NCI-H226 (cell line): ENCODE measurements around the gene RNFT2.

ENCODE experiments used
- DNase-seq: peaks from one replicate; pipeline ENCODE4 v3.0.0-alpha.2; 2015

Gene RNFT2, protein sequence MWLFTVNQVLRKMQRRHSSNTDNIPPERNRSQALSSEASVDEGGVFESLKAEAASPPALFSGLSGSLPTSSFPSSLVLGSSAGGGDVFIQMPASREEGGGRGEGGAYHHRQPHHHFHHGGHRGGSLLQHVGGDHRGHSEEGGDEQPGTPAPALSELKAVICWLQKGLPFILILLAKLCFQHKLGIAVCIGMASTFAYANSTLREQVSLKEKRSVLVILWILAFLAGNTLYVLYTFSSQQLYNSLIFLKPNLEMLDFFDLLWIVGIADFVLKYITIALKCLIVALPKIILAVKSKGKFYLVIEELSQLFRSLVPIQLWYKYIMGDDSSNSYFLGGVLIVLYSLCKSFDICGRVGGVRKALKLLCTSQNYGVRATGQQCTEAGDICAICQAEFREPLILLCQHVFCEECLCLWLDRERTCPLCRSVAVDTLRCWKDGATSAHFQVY

DNA sequence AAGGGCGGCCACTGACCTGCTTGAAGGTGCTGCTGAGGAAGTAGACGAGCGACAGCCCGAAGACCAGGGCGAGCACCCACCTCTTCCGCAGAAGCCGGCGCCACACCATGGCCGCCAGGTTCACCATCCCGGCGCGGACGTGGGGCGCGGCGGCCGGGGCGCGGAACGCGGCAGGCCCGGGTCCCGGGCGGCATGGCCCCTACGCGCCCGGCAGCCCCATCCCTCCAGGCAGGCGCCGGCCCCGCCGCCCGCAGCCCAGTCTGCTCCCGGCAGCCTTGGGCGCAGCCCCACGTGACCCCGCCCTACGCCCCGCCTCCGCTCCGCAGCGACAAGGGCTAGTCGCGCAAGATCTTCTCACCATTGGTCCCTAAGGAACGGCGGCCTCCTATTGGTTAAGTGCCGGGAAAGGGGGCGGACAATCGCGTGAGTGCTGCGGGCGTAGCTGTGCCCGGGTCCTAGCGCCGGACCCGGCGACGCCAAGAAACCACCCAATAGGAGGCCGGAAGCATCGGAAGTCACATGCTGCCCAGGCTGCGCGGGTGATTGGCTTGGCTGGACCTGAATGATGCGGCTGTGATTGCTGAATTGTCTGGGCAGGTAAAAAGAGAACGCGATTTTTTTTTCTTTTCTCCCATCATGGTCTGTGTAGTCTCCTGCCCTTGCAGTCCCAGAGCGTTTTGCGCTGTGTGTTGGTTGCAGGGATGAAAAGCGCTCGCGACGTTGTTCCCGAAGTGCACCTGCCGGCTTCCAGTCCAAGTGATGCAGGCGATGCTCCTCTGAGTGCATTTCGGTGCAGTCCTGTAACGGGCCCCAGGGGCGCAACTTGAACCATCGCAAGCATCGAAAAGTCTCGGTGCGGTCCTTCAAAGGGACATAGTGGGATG is at the start of gene RNFT2, which contains the start of gene SPRING1:
Gene RNFT2 (plus strand): TSS at position 542 of the 884 bp plus-strand sequence. CDS start 2,183 bp downstream, outside the sequence.
Gene SPRING1 (minus strand): TSS at position 296 of the 884 bp plus-strand sequence. CDS start 169 bp downstream, at position 127.
- peak; percentile 99 for DNase-seq

DNA sequence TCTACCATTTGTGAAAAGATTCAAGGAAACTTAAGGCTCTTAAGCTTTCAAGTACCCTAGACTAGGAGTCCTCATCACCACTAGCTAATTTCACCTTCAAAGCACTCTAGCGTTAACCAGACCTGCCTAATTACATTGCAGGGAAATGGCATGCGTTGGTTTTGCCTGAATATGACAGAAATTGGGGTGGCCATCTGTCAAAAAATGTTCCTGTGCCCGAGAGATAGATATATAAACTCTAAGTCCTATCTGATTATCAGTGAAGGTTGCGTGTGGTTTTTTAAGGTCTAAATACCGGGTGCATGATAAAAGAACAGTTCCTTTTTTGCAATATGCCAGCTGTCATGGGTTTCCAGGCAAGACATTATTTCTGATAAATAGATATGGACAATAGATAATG is 48.6 kb upstream of the RNFT2 start:
- no peak for DNase-seq

DNA sequence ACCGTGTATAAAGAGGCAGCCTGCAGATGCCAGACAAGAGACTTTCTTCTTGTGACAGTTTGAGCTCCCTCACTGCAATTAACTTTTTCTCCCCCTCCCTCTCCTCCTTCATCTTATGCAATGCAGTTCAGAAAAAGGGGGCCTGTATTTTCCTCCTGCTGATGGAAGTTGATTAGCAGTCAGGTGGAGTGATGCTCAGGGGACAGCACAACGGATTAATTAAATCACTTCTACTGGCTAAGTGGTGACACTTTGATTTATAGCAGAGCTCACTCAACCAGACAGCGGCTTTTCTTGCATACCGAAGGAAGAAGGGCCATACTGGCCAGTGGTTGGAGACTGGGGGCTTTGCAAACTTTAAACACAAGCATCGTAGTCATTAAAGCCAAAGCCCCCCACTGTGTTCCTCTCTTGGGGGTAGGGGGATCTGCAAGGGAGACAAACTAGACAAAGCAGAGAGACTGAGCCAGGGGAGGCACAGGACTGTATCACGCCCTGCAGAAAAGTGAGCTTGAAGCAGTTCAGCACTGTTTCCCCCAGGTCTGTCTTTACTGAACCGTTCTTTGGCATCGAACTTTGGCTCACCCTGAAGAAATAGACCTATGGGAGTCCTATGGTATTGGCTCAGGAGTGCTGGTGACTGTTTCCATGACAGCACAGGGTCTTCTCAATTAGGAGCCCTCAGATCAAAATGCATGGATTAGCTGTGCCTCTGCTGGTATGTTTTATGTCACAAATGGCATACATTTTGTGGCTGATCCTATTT is 48.0 kb upstream of the RNFT2 start:
- no peak for DNase-seq

DNA sequence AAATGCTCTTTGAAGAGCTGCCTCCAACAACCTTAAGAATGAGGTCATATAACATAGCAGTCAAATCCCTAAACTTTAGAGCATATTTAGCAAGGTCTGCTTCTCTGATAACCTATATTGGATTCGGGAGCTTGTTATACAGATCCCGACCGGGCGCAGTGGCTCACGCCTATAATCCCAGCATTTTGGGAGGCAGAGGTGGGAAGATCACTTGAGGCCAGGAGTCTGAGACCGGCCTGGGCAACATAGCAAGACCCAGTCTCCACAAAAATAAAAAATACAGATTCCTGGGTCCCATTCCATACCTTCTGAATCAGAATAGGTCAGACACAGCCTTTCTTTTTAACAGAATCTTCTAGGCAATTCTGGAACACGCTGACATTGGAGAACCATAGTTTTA is 46.9 kb upstream of the RNFT2 start:
- DNase-seq = no peak

DNA sequence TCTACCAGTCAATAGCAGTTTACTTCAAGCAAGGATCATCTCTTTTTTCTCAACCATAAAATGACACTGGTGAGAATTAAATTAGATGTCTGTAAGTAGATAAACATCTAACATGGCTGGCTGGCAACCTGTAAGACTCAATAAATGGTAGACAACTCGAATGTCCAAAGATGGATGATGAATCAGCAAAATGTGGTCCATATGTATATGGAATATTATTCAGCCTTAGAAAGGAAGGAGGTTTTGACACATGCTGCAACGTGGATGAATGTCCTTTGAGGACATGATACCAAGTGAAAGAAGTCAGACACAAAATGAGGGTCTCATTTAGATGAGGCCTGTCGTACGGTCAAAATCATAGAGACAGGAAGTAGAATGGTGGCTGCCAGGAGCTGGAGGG is 46.5 kb upstream of the RNFT2 start:
- no peak for DNase-seq

DNA sequence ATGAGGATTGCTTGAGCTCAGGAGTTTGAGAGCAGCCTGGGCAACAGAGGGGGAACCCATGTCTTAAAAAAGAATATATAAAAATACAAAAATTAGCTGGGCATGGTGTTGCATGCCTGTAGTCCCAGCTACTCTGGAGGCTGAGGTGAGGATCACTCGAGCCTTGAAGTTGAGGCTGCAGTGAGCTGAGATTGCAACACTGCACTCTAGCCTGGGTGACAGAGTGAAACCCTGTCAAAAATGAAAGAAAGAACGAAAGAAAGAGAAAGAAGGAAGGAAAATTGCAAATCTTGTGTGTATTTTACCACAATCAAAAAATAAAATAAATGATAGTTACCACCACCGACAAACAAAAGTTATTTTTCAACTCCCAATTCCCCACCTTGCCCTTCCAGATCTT is 45.5 kb upstream of the RNFT2 start:
- no peak for DNase-seq

DNA sequence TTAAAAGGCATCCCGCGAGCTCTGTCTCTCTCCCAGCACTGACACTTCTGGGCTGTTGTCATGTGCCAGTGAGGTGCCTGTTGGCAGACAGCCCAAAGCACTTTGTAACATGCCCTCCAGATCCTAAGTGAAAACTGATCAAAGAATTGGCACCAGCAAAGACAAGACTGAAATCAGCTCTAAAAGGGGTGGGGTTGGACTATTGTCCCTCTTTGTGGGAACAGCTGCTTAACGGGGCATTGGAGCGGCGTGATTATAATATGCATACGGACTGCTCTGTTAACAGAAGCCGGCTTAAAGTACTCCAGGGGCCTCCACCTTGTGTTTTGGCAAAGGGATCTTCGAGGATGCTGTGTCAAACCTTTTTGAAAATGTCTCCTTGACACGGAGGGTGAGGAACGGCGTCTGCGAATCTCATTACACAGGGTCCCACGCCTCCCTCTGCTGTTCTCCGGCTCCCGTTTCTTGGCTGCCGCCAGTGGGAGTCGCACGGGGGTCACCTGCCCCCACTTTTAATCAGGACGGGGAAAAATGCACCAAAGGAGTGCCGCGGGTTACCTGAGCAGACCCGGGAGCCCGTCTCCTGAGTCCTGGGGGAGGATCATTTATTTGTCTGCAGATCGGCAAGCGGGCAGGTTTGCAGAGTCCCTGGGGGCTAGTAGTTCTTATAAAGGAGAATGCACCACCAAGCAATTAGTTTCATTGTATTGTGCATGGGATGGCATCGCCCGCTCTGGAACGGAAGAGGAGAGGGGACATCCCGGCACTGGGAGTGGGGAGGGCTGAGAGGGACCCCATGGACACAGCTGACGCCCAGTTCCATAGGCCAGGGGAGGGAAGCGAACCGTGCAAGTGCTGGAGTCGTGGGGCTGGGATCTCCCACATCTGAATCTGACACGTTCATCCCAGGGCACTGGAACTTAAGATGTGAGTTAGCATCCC is 44.6 kb upstream of the RNFT2 start:
- DNase-seq = no peak

DNA sequence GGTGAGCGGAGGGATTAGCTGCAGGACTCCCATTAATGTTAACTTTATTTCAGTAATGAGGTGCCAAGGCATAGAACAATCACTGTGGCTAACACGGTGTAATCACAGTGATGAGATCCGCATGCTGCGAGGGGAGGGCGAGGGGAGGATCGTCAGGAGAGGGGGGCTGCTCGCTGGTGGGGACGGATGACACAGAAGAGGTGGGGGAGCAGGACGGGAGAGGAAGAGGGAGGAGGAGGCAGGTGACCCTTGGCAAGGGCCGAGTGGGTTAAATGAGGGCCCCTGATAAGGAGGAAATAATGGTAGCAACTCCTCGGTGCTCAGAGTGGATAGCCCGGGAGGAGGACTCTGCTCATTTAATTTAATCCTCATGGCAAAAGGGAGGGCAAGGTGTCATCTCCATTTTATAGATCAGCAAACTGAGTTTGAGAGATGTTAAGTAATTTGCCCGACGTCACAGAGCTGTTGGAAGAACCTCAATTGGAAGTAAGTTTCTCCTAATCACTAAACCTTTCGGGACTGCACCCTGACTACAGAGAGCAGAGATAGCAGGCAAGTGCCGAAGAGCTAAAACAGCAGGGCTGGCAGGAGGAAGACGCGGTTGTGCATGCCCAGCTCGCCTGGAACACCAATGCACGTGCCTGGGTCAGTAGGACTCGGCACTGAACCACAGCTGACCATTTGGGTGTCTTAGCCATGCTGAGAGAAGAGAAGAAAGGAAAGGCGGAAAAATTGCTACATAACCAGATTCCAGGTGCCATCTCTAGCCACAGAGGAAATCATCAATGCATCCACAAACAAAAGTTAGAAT is 43.3 kb upstream of the RNFT2 start:
- no peak for DNase-seq

DNA sequence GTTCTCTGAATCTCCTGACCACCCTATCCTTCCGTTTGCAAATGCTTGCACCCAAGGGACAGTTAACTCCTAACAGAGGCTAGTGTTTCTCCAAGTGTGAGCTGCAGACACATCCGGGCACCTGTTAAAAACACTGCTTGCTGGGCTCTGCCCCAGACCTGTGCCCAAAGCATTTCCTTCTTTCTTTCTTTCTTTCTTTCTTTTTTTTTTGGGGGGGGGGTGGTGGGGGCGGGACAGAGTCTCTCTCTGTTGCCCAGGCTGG is 42.7 kb upstream of the RNFT2 start:
- DNase-seq = no peak

DNA sequence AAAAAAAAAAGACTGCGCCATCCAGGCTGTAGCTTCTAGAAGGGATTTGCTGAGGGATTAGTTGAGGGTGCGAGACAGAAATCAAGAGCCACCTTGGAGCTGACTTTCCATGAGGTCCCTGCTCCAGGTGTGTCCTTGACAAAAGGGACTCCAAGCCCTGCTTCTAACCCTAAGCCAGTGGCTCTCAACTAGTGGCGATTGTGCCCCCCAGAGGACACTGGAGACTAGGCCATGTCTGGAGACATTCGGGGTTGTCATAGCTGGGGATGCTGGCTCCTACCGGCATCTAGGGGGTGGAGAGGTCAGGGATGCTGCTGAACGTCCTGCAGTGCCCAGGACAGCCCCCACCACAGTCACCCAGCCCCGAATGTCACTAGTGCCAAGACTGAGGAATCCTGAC is 40.8 kb upstream of the RNFT2 start:
- no peak for DNase-seq

DNA sequence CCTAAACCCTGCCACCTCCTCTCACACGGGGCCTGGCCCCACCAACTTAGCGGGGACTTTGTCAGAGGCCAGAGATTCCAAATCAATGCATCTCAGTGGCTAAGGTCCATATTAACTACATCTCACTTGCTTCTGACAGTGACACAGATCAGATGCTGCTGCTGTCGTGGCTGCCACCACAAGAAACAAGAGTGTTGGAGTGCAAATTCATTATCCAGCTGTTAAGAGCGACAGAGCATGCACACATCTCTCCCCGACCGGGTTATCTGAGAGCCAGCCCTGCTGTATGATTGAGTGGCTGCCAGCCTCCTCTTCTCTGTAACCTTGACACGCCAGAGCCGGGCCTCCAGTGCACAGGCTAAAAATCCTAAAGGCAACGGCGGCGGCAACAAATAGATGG is 40.4 kb upstream of the RNFT2 start:
- no peak for DNase-seq

DNA sequence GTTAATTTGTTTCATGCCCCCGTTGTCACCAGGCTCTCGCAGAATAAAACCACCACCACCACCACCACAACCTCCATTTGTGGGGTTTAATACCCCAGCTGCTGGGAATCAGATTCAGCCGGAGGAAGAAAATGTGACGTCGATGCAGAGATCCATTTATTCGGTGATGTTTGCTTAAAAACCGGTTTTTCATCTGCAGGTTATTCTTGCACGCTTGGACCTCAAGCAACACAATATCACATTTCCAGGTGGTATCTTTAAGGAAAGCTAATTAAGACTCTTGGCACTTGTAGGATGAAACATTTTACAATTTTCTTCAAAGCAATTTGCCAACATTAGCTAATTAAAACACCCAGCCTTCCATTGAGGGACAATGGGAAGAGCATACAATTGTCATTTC is 40.0 kb upstream of the RNFT2 start:
- no peak for DNase-seq

DNA sequence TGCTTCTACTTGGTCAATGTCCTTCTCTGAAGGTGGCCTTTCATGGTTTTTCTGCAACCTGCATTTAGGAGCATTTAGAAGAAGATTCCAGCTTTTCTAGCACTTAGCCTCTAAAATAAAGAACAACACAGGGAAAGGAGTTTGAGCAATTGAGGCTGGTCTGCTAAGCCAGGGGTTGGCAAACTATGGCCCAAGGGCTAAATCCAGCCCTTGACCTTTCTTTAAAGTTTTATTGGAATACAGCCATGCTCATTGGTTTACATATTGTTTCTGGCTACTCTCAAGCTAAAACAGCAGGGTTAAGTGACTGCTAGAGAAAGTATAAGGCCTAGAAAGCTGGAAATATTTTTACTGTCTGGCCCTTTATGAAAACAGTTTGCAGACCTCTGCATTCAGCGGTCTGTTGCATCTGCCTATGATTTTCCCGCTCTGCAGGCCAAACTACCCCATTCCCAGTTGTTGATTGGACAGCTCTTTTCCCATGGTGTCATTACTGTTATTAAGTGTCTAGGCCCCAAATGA is 39.5 kb upstream of the RNFT2 start:
- DNase-seq = no peak

DNA sequence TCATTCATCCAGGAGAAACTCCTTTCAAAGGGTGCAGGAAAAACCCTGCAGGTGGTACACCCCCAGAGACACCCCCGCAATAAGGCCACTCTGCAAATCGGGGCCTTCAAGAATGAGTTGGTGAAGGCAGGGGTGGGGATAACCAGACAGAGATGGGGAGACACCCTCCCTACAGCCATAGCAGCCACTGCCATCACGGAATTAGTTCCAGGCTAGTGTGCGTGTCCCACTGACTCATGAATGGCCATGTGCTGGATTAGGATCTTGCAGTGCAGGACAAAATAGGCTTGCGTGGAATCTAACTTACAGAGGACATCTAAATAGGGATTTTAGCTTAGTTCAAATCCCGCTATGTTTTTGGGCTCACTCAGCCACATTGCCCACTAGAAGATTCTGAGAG is 38.0 kb upstream of the RNFT2 start:
- no peak for DNase-seq

DNA sequence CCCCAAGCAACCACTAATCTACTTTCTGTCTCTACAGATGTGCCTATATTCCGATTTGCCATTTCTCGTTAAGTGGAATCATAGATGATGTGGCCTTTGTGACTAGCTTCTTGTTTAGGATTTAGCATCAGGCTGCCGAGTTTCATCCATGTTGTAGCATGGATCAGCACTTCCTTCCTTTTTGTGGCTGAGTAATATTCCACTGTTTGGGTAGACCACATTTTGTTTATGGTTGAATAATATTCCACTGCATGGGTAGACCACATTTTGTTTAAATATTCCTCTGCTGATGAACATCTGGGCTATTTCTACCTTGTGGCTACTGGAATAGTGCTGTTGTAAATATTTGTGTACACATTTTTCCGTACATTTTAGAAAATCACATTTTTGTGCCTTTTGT is 36.7 kb upstream of the RNFT2 start:
- DNase-seq = no peak

DNA sequence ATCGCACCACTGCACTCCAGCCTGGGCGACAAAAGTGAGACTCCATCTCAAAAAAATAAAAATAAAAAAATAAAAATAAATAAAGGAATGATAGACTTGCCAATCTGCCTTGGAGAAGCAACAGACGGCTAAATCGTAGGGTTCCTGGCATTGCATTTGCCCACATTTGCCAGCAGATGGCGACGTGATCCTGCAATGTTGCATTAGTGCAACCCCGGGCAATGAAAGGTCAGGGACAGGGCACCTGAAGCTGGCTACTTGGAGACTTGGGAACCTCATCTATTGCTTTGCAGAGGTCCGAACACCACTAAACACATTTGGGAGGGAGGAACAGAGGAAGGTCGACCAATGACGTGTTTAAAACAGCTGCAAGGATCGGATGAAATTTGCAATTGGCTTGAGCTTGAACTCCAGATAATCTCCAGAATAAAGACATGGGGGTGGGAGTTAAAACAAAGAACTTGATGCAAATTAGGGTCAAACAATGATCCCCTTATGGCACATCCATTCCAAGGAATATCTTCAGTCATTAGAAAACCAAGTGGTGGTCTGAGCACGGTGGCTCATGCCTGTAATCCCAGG is 34.8 kb upstream of the RNFT2 start:
- peak; percentile 24 for DNase-seq

DNA sequence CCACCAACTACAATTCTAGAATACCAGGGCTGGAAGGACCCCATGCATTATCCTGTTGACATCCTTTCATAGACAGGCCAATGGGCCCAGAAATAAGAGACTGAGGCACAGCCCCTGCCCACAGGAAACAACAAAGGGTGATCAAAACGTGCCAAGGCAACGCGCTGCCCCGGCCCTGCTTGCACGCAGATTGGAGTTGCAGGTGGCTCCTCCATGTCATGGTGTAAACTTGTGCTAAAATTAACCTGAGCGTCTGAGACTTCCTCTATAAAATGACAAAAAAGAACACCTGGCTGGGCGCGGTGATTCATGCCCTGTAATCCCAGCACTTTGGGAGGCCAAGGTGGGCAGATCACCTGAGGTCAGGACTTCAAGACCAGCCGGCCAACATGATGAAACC is 30.4 kb upstream of the RNFT2 start:
- no peak for DNase-seq

DNA sequence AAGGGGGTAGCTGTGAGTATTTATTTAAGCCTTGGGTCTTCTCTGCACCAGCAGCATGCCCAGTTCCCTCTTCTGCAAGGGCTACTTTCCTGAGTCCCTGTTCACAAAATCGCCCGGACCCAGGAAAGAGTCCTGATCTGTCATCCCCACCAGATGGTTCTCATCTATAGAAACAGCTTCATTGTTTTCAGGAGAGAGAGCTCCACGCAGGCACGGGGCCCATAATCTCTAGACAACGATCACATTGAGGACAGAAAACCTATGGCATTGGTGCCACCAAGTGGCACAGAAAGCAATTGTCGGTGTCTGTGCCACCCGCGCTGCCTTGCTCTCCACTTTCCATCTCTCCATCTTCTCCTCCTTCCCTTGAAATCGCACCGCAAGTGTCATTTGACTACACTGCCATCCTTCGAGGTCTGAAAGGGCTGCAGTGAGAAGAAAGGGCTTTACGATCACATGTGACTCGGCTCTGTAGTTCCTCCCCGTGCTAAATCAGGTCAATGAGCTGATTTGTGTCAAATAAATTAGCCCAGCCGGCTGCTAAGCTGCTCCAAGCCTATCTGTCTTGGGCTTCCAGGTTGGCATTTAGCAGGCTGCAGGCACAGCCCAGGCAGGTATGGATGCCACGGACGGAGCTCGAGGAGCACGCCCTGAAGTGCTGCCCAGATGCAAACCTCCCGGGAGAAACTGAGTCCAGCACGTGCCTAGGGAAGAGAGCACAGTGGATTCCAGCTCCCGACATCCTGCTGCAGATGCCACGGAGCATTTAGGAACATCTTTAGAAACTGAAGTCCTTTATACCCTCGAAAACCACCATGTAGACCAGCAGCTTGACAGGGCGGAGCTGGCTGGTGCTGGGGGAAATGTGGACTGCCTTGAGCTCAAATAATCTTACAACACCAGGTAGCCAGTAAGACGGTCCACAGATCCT is 29.0 kb upstream of the RNFT2 start:
- no peak for DNase-seq

DNA sequence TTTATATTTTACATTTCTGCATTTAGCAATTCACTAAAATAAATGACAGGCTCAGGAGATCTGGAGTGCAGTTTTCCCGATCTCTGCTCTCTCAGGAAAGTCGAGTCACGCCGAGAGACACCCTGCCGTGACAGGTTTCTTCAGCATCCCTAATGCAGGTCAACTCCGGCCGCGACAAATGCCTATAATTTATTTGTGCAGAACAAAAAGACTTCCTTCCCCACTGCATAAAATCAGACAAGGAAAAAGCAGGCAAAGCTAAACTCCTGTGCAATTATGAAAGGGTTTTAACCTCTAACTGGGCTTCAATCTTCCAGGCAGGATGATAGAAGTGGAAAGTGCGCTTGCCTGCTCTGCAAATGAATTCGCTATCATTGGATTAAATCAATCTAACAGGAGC is 28.3 kb upstream of the RNFT2 start:
- no peak for DNase-seq
